Transverse colon (tissue), 4 donors: ENCODE measurements around the gene SMDT1. TPM values are rescaled to one million over a fixed set of nuclear protein-coding genes. Genes with fewer than 3 reads are reported as not detected.

Experiments
- DNase-seq: peaks from one replicate; pipeline ENCODE4 v3.0.0-alpha.2; 2019
- H3K27ac ChIP-seq, 4 donors: fragments of 200-600 bp; sonication (generic); 2 replicates each; pipeline ENCODE4 v1.5.1; 2016 to 2018; ENCODE audit warnings: inconsistent platforms in 4 of 4
- H3K27me3 ChIP-seq: fragments of 200-600 bp; sonication (generic); 2 replicates; pipeline ENCODE4 v1.5.1; 2017; ENCODE audit warnings: inconsistent platforms
- H3K36me3 ChIP-seq, 4 donors: fragments of 200-600 bp; sonication (generic); 2 replicates each; pipeline ENCODE4 v1.5.1; 2017 to 2019; ENCODE audit warnings: inconsistent platforms in 4 of 4
- H3K4me1 ChIP-seq, 4 donors: fragments of 200-600 bp; sonication (generic); 2 replicates each; pipeline ENCODE4 v1.5.1; 2017 to 2020; ENCODE audit warnings: inconsistent platforms in 4 of 4
- H3K4me3 ChIP-seq, 4 donors: fragments of 200-600 bp; sonication (generic); 1 replicate in 1 of 4; 2 replicates in 3 of 4; pipeline versions ENCODE4 v1.5.1 to v1.6.1; 2017 to 2019; ENCODE audit warnings: inconsistent platforms in 4 of 4
- H3K9me3 ChIP-seq, 2 donors: fragments of 200-600 bp; sonication (generic); 2 replicates each; pipeline ENCODE4 v1.5.1; 2017 to 2019; ENCODE audit warnings: inconsistent platforms in 2 of 2
- EP300 ChIP-seq: sonication (generic); formaldehyde crosslinking; IDR thresholded peaks from one replicate; pipeline ENCODE4 v1.6.1; 2017; ENCODE audit warnings: antibody characterized with exemption, low read depth
- POLR2A ChIP-seq: fragments of 450-650 bp; IDR thresholded peaks from one replicate; pipeline ENCODE4 v1.6.1; 2016; ENCODE audit warnings: antibody characterized with exemption, mild to moderate bottlenecking, moderate library complexity
- POLR2AphosphoS5 ChIP-seq, 3 donors: sonication (generic); formaldehyde crosslinking; IDR thresholded peaks; one replicate each; pipeline ENCODE4 v1.6.1; 2016; ENCODE audit warnings: antibody characterized with exemption in 3 of 3
- WGBS, 2 donors: methylation state at CpG; one replicate each; pipeline ENCODE4 v1.1.5; 2018; ENCODE audit warnings: low coverage in 1 of 2; 5-methylcytosine and 5-hydroxymethylcytosine counted together
- in situ Hi-C, 4 donors: fragments of 200-750 bp; cut with MboI; loops; one replicate each; pipeline versions ENCODE4 v1.15.0 to v1.15.1; 2017; ENCODE audit warnings: low sequenced_read_pairs in 3 of 4, low pct_ligation_motif_present in 1 of 4, low pct_unique_long_range_greater_than_20kb in 1 of 4
- intact Hi-C: fragments of 100-400 bp; cut with DNase I; formaldehyde crosslinking; loops from one replicate; pipeline ENCODE4 v1.15.1; 2023; ENCODE audit warnings: low total_unique reads
- total RNA-seq, 4 donors: library from RNA; depleted of rRNA; stranded (reverse); fragments of >200 nt; gene quantifications; one replicate each; pipeline ENCODE4 v1.1.0, GENCODE V29; 2016
- TF ChIP-seq, protein P1 (sequence below), 5 experiments: fragments of 200-600 bp in 3 of 5; fragments of 450-650 bp in 2 of 5; sonication (generic) in 3 of 5; IDR thresholded peaks; 1 replicate in 2 of 5; 2 replicates in 3 of 5; pipeline ENCODE4 v1.5.1; 2016 to 2017; ENCODE audit warnings: antibody characterized with exemption in 5 of 5, inconsistent platforms in 3 of 5, mild to moderate bottlenecking in 2 of 5, moderate library complexity in 1 of 5

The SMDT1 gene
- total RNA-seq, 4 donors from 2014 or later: 4.8 to 44.9 (median 18.8) TPM

DNA sequence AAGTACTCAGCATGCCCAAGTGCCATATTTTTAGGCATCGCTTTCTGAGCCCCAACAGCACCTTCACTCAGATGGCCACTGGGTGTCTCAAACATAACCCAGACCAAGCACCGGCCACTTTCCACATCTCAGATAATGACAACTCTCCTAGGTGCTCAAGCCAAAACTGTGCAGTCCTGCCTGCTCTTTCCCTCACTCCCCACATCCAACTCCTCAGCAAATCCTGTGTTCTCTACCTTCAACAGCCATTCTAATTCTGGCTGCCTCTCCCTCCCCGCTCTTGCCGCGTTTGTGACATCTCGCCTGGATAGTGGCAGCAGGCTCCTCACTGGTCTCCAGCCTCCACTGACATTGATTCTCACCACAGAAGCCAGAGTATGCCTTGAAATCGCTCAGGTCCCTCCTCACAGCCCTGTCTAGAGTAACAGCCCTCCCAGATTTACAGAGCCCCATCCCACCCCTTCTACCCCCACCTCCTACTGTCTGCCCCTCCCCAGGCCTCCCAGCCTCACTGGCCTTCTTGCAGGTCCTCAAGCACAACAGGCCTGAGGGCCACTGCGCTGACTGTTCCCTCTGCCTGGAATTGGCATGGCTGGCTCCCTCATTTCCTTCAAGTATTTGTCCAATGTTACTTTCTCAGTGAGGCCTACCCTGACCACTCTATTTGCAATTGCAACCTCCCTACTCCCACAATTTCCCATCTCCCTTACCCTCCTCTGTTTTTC lies 6.7 kb upstream of the SMDT1 start:
- in situ Hi-C loops: no loop called here

DNA sequence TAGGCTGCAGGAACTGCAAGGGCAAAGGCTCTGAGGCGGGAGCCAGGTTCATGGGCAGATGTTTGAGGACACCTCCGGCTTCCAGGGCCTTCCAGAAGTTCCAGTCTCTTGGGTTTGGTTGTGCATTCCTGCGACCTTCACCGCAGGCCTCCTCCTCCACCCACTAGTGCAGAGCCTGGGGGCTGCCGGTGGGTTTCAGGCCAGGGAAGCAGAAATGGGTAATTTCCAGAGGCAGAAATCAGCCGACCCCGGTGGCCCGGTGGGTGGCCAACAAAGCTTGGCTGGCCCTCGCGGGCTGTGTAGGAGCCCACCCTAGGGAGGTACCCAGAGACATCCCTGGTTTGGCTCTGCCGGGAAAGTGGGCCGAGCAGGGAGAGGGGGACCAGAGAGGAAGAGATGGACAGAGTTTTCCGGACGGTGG lies 5.9 kb upstream of the SMDT1 start:
- WGBS, 2 donors: 78% methylated on average over 13 of the region's 14 CpGs; no CpG with 5 or more reads in 1 of the 2 donors
- no peak for DNase-seq
- H3K27ac ChIP-seq: peak overlapping the region; percentile 90 to 94 (median 92)
- peak overlapping the region; percentile 63 to 81 (median 70) for H3K4me3 ChIP-seq
- H3K9me3 ChIP-seq: no peaks in the 10 kb centered on the region
- in situ Hi-C loops (no loop called here), intact Hi-C loops (no loop called here)
- no peaks in the 10 kb centered on the region for H3K27me3 ChIP-seq
- TF ChIP-seq POLR2AphosphoS5 (IDR thresholded peaks at IDR 0.05) (no peak), POLR2A (no peak), EP300 (no peak)
- TF ChIP-seq, protein P1, sequence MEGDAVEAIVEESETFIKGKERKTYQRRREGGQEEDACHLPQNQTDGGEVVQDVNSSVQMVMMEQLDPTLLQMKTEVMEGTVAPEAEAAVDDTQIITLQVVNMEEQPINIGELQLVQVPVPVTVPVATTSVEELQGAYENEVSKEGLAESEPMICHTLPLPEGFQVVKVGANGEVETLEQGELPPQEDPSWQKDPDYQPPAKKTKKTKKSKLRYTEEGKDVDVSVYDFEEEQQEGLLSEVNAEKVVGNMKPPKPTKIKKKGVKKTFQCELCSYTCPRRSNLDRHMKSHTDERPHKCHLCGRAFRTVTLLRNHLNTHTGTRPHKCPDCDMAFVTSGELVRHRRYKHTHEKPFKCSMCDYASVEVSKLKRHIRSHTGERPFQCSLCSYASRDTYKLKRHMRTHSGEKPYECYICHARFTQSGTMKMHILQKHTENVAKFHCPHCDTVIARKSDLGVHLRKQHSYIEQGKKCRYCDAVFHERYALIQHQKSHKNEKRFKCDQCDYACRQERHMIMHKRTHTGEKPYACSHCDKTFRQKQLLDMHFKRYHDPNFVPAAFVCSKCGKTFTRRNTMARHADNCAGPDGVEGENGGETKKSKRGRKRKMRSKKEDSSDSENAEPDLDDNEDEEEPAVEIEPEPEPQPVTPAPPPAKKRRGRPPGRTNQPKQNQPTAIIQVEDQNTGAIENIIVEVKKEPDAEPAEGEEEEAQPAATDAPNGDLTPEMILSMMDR (IDR thresholded peaks at IDR 0.05): no peak
- no peaks in the 10 kb centered on the region for H3K36me3 ChIP-seq
- peaks cover 27 to 52% (median 40%) of the 10 kb centered on the region in 4 donors for H3K4me1 ChIP-seq

More for the DNA sequence above, 6.7 kb upstream of the SMDT1 start:
- 78 to 84% methylated on average over 6 to 8 of the region's 8 CpGs for WGBS, 2 donors
- no peak overlapping the region for H3K27ac ChIP-seq
- no peak overlapping the region for H3K4me3 ChIP-seq
- H3K4me1 ChIP-seq: peaks cover 21 to 43% (median 32%) of the 10 kb centered on the region in 4 donors
- no peaks in the 10 kb centered on the region for H3K36me3 ChIP-seq
- DNase-seq: no peak
- H3K9me3 ChIP-seq: no peaks in the 10 kb centered on the region
- TF ChIP-seq POLR2A (no peak), POLR2AphosphoS5 (IDR thresholded peaks at IDR 0.05) (no peak), EP300 (no peak)
- TF ChIP-seq, protein P1 (IDR thresholded peaks at IDR 0.05): no peak
- H3K27me3 ChIP-seq: no peaks in the 10 kb centered on the region
- intact Hi-C loops: no loop called here

DNA sequence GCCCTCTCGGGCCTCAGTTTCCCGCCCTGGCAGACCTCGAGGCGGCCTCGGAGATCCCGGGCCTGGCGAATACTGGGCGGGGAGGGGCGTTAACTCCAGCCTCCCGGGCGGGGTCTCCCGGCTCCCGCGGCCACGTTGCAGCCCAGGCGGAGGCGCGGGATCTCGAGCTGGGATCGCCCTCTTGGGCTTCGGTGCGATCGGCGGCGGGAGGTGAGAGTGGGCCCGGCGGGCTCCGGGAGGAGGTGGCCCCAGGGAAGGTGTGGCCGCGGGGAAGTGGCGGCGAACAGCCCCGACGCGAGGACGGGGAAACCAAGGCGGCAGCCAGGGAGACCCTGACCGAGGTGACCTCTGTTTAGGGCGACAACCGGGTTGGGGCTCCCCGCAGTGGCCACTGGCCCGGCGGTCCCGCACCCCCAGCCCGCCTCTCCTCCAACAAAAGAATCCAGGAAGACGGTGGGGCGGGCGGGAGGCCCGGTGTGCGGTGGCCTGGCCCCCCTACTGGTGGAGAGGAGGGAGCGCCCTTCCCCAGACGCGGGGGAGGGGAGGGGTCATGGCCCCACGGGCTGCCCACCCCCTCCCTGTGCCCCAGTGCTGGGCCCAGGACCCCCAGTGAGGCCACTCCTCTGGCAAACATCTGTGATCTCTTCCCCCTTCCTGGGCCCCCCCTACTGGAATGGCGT lies 5.2 kb upstream of the SMDT1 start, which contains the start of gene PHETA2:
Gene PHETA2, plus strand, starts transcription at position 117 of the 680 bp plus-strand sequence. CDS start 3,046 bp downstream, outside the sequence.
- 0 to 3% methylated on average over 1 to 25 of the region's 55 CpGs for WGBS, 2 donors
- intact Hi-C loops: no loop called here
- Histone ChIP-seq H3K4me1 (peaks cover 33 to 54% (median 46%) of the 10 kb centered on the region in 4 donors), H3K9me3 (no peaks in the 10 kb centered on the region), H3K27me3 (no peaks in the 10 kb centered on the region), H3K36me3 (no peaks in the 10 kb centered on the region), H3K27ac (peak within 1 kb of the TSS; percentile 90 to 94 (median 92)), H3K4me3 (peak within 1 kb of the TSS; percentile 63 to 81 (median 70))
- TF ChIP-seq, protein P1 (IDR thresholded peaks at IDR 0.05): peak; percentile 40 to 76 (median 55)
- peak; percentile 55 for TF ChIP-seq POLR2A
- no peak for TF ChIP-seq EP300
- TF ChIP-seq POLR2AphosphoS5 (IDR thresholded peaks at IDR 0.05): peak in 1 of 3 donors; percentile 37
- peak; percentile 63 for DNase-seq
- in situ Hi-C loops: no loop called here
